ENCODE measurements around the gene SIGLEC11.

DNA sequence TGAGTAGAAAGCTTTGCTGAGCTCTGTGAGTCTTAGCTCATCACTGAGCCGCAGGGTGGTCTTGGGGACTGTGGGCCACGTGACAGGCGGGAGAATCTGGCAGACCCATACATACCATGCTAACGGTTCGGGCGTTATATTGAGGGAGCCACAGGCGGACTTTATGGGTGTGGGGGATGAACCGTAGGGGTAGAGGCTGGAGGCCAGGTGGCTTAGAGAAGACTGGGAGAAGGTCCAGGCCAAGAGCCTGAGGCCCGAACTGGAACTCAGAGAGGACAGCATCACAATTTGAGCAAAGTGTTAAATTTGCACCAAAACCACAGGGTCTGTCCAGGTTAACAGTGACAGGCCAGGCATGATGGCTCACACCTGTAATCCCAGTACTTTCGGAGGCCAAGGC, 47.3 kb downstream of the SIGLEC11 start:
- TF ChIP-seq POLR2AphosphoS5 (IDR thresholded peaks at IDR 0.05; ENCODE audit: low read depth, low read length) (no peak), POLR2A (IDR thresholded peaks at IDR 0.05; ENCODE audit: low read depth, low read length) (no peak), TAF1 (IDR thresholded peaks at IDR 0.05; ENCODE audit: borderline replicate concordance, low read depth, low read length) (no peak)

All from GM12892 (cell line).